ENCODE results near the gene TNPO2. TPM values are rescaled to one million over a fixed set of nuclear protein-coding genes. Genes with fewer than 3 reads are reported as not detected.

Gene TNPO2
- total and polyA plus RNA-seq, 2 of the 13 experiments (the other 11 are each of a cell fraction or from before 2014, with no cell fraction given) = 31.7 to 61.0 TPM

DNA sequence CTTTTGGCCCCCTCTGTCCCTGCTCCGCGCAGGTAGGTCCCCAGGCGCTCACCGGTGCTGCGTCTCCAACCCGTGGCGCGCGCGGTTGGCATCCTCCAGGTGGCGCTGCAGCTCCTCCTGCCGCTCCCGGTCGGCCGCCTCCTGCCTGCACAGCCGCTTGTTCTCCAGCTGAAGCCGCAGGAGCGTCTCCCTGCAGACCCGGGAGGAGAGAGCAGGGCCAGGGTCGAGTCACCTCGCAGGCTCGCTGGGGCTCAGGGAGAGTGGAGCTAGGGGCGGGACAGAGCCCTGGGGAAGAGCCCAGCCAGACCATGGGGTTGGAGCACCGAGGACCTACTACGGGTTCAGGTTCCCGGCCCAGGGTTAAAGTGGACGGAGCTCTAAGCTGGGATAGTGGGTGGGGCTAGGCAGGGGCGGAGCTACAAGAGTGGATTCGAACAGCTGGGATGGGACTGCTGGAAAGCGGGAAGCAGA, 42.4 kb upstream of the TNPO2 start:
- peak; percentile 95 for ATAC-seq
- DNase-seq (ENCODE audit: low spot score) = peak; percentile 76
- Histone ChIP-seq H3K9me3 (ENCODE audit: low read length) (no peaks in the 10 kb centered on the region), H3K4me3 (replicated peaks in 1 of 3; ENCODE audit: insufficient read depth in 1 of 3, low read depth in 2 of 3, low read length in 3 of 3) (peak overlapping the region; percentile 60 to 87 (median 79)), H3K36me3 (replicated peaks in 1 of 2; ENCODE audit: control insufficient read depth in 1 of 2, insufficient read depth in 2 of 2, low read length in 2 of 2) (0 out of 5 replicates have a peak, but pooled peaks cover 0 to 1% of the 10 kb centered on the region in 2 experiments), H3K27me3 (ENCODE audit: control insufficient read depth in 1 of 2, insufficient read depth in 2 of 2, low read length in 2 of 2) (no peaks in the 10 kb centered on the region), H3K9ac (ENCODE audit: insufficient read depth, low read depth, low read length) (peak overlapping the region; percentile 53), H3K4me2 (ENCODE audit: low read depth, low read length) (peak overlapping the region; percentile 87), H4K20me1 (ENCODE audit: insufficient read depth, low read length) (no peaks in the 10 kb centered on the region), H3K27ac (ENCODE audit: extremely low read length, insufficient read depth, low read length) (peak overlapping the region; percentile 50), H3K4me1 (ENCODE audit: insufficient read depth, low read length) (0 out of 2 replicates have a peak, but pooled peaks cover 4% of the 10 kb centered on the region), H2AFZ (ENCODE audit: low read length) (no peak overlapping the region), H3K79me2 (ENCODE audit: insufficient read depth, low read length) (no peaks in the 10 kb centered on the region)
- in situ Hi-C loops (cut with HindIII; ENCODE audit: extremely low pct_ligation_motif_present, low pct_unique_long_range_greater_than_20kb) = loop anchor here (5.0 kb wide), 1 partner anchor 36 kb away; the partner anchor contains the start of genes PRDX2 and THSD8
- CTCF ChIA-PET (ENCODE audit: low intra/inter-chr PET ratio, low total read pairs) = interaction anchor here (0.7 to 2.0 kb wide), 6 partner anchors 9 to 81 kb away, joined by 3 to 34 read pairs (median 4); partner anchors contain the start of genes HOOK2, PRDX2 and THSD8
- peak; percentile 43 for FAIRE-seq
- WGBS (ENCODE audit: low lambda C conversion rate) = 5% methylated on average over 9 of the region's 30 CpGs
- intact Hi-C loops (cut with micrococcal nuclease; ENCODE audit: unreplicated experiment) = loop anchor here (2.0 kb wide), 1 partner anchor 83 kb away; no protein-coding TSS in a partner anchor
- POLR2A ChIA-PET = interaction anchor here (0.8 to 2.4 kb wide), 14 partner anchors 8 to 125 kb away, joined by 3 to 31 read pairs (median 4); partner anchors contain the start of genes GCDH, GET3, HOOK2 and JUNB
- no TSS peak for BruUV-seq (replicated peaks)
- TF ChIP-seq ZSCAN31 (CRISPR knock-in tag; IDR thresholded peaks at IDR 0.05; ENCODE audit: low read depth) (peak; percentile 60; the same call in 1 of the 2 replicates), ZNF207 (IDR thresholded peaks at IDR 0.05; ENCODE audit: borderline replicate concordance) (no peak), ZNF317 (CRISPR knock-in tag; IDR thresholded peaks at IDR 0.05) (peak; percentile 49; the same call in 1 of the 2 replicates), EZH2 (conservative IDR thresholded peaks at IDR 0.05; ENCODE audit: low read depth, low read length) (no peak), ZNF24 (IDR thresholded peaks at IDR 0.05) (no peak), ZNF143 (CRISPR knock-in tag; IDR thresholded peaks at IDR 0.05) (no peak), ZNF567 (CRISPR knock-in tag; IDR thresholded peaks at IDR 0.05; ENCODE audit: borderline replicate concordance) (no peak), KLF9 (CRISPR knock-in tag; IDR thresholded peaks at IDR 0.05; ENCODE audit: low read depth) (no peak), ZNF776 (CRISPR knock-in tag; IDR thresholded peaks at IDR 0.05) (no peak)
- TF ChIP-seq, protein P1, sequence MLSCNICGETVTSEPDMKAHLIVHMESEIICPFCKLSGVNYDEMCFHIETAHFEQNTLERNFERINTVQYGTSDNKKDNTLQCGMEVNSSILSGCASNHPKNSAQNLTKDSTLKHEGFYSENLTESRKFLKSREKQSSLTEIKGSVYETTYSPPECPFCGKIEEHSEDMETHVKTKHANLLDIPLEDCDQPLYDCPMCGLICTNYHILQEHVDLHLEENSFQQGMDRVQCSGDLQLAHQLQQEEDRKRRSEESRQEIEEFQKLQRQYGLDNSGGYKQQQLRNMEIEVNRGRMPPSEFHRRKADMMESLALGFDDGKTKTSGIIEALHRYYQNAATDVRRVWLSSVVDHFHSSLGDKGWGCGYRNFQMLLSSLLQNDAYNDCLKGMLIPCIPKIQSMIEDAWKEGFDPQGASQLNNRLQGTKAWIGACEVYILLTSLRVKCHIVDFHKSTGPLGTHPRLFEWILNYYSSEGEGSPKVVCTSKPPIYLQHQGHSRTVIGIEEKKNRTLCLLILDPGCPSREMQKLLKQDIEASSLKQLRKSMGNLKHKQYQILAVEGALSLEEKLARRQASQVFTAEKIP (CRISPR knock-in tag; IDR thresholded peaks at IDR 0.05; ENCODE audit: borderline replicate concordance) = no peak
- TF ChIP-seq, protein P2, sequence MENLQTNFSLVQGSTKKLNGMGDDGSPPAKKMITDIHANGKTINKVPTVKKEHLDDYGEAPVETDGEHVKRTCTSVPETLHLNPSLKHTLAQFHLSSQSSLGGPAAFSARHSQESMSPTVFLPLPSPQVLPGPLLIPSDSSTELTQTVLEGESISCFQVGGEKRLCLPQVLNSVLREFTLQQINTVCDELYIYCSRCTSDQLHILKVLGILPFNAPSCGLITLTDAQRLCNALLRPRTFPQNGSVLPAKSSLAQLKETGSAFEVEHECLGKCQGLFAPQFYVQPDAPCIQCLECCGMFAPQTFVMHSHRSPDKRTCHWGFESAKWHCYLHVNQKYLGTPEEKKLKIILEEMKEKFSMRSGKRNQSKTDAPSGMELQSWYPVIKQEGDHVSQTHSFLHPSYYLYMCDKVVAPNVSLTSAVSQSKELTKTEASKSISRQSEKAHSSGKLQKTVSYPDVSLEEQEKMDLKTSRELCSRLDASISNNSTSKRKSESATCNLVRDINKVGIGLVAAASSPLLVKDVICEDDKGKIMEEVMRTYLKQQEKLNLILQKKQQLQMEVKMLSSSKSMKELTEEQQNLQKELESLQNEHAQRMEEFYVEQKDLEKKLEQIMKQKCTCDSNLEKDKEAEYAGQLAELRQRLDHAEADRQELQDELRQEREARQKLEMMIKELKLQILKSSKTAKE (CRISPR knock-in tag; IDR thresholded peaks at IDR 0.05; ENCODE audit: borderline replicate concordance) = no peak
- TF ChIP-seq, protein P3, sequence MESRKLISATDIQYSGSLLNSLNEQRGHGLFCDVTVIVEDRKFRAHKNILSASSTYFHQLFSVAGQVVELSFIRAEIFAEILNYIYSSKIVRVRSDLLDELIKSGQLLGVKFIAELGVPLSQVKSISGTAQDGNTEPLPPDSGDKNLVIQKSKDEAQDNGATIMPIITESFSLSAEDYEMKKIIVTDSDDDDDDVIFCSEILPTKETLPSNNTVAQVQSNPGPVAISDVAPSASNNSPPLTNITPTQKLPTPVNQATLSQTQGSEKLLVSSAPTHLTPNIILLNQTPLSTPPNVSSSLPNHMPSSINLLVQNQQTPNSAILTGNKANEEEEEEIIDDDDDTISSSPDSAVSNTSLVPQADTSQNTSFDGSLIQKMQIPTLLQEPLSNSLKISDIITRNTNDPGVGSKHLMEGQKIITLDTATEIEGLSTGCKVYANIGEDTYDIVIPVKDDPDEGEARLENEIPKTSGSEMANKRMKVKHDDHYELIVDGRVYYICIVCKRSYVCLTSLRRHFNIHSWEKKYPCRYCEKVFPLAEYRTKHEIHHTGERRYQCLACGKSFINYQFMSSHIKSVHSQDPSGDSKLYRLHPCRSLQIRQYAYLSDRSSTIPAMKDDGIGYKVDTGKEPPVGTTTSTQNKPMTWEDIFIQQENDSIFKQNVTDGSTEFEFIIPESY (CRISPR knock-in tag; IDR thresholded peaks at IDR 0.05) = 0 out of 2 replicates have a peak, but pooled peaks have one; percentile 40
- TF ChIP-seq, protein P4, sequence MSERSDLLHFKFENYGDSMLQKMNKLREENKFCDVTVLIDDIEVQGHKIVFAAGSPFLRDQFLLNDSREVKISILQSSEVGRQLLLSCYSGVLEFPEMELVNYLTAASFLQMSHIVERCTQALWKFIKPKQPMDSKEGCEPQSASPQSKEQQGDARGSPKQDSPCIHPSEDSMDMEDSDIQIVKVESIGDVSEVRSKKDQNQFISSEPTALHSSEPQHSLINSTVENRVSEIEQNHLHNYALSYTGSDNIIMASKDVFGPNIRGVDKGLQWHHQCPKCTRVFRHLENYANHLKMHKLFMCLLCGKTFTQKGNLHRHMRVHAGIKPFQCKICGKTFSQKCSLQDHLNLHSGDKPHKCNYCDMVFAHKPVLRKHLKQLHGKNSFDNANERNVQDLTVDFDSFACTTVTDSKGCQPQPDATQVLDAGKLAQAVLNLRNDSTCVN (CRISPR knock-in tag; IDR thresholded peaks at IDR 0.05; ENCODE audit: borderline replicate concordance) = 0 out of 2 replicates have a peak, but pooled peaks have one; percentile 33
- TF ChIP-seq, protein P5, sequence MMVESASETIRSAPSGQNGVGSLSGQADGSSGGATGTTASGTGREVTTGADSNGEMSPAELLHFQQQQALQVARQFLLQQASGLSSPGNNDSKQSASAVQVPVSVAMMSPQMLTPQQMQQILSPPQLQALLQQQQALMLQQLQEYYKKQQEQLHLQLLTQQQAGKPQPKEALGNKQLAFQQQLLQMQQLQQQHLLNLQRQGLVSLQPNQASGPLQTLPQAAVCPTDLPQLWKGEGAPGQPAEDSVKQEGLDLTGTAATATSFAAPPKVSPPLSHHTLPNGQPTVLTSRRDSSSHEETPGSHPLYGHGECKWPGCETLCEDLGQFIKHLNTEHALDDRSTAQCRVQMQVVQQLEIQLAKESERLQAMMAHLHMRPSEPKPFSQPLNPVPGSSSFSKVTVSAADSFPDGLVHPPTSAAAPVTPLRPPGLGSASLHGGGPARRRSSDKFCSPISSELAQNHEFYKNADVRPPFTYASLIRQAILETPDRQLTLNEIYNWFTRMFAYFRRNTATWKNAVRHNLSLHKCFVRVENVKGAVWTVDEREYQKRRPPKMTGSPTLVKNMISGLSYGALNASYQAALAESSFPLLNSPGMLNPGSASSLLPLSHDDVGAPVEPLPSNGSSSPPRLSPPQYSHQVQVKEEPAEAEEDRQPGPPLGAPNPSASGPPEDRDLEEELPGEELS (CRISPR knock-in tag; IDR thresholded peaks at IDR 0.05) = no peak
